Heart left ventricle (tissue), 13 donors: ENCODE results near the gene DSCAM.

Source experiments
- POLR2A ChIP-seq, 2 donors: fragments of 450-650 bp; IDR thresholded peaks; one replicate each; pipeline ENCODE4 v1.6.1; 2017; ENCODE audit warnings: antibody characterized with exemption in 2 of 2, mild to moderate bottlenecking in 2 of 2, moderate library complexity in 2 of 2
- TF ChIP-seq, protein P1 (sequence below), 12 donors: fragments of 200-600 bp; sonication (generic) in 4 of 12; IDR thresholded peaks; one replicate each; pipeline versions ENCODE4 v1.5.0 to v1.8.0; 2018 to 2022; ENCODE audit warnings: antibody characterized with exemption in 12 of 12, mild to moderate bottlenecking in 5 of 12
- donor health status: ischemic (EF 13 %, LVEDD 7.1; RV severe dilation, severe dysfunction).
- donor health status: DM: no; HTN: yes; CAD: no.
- donor health status: DM: no; HTN: no; CAD: no.
- donor health status: ischemic (EF 25% LVEDD 6.9; RV normal size, moderate dysfunction).
- donor health status: ischemic (EF 25% LVEDD 5.7; RV mildly dilated, moderate dysfunction).
- donor health status: ischemic (EF 35%, LVEDD 5.7; RV mildly dilated, moderate dysfunction).
- donor health status: nonischemic (EF 11% LVEDD 7.7; RV severe dilation, severe dysfunction).
- donor health status: DM: yes; HTN: yes; CAD: no.
- donor health status: PGD.
- donor health status: ischemic (EF 29% LVEDD 5.4; RV normal size, mild dysfunction).
- donor health status: nonischemic (EF 23%, LVEDD 6.1; RV moderate dilation, normal function).

DNA sequence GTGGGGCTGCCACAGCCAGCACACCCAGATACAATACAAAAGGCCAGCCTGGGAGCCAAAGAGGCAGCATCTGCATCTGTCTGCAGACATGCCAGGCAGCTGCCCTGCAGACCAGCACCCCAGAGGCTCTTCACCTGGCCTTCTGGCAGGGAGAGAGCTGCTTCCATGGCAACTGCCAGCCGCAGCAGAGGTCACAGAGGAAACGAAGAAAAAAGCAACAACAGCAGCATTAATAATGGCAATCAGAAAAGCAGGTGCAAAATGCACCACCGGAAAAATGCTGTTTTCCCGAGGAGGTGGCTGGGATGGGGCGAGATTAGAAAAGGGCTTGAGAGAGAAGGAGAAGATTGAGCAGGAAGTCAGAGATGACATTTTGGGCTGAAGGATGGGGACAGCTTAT, 670.2 kb downstream of the DSCAM start:
- TF ChIP-seq, protein P1, sequence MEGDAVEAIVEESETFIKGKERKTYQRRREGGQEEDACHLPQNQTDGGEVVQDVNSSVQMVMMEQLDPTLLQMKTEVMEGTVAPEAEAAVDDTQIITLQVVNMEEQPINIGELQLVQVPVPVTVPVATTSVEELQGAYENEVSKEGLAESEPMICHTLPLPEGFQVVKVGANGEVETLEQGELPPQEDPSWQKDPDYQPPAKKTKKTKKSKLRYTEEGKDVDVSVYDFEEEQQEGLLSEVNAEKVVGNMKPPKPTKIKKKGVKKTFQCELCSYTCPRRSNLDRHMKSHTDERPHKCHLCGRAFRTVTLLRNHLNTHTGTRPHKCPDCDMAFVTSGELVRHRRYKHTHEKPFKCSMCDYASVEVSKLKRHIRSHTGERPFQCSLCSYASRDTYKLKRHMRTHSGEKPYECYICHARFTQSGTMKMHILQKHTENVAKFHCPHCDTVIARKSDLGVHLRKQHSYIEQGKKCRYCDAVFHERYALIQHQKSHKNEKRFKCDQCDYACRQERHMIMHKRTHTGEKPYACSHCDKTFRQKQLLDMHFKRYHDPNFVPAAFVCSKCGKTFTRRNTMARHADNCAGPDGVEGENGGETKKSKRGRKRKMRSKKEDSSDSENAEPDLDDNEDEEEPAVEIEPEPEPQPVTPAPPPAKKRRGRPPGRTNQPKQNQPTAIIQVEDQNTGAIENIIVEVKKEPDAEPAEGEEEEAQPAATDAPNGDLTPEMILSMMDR (IDR thresholded peaks at IDR 0.05), result no peak
- TF ChIP-seq POLR2A (IDR thresholded peaks at IDR 0.05), result no peak
